ENCODE measurements around the gene TOMM7.
"Not testable (repeated sequence)": the region's sequence is repeated elsewhere in the genome, so short reads cannot be mapped to it uniquely, and the experiment has no call there.

The TOMM7 gene

DNA sequence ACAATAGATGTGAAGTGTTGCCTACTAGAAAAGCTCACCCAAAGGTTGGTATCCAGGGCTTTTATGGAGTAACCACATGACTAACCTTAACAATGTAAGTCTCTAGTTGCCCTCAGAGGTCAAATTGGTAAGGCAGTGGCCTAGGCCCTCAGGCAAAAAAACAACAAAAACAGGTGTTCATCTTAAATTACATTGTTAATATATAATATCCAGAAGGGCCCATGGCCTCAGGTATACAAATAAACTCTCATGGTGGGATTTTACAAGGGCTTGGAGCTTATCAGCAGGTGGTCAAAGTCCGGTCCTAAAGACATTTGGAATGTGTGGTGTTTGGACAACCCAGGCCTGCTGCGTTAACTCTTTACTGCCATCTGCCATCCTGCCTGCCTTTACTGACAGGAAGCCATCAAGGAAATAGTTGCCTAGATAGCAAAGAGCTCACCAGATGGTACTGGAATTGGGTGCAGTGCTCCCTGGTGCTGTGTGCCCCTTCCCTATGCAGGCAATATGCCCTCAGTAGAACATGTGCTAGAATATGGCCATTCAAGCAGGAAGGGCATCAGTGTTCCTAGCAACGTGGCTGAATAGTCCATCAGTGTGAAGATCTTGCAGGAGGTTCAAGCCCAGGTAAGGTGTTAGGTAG is 36.2 kb downstream of the TOMM7 start:
- H3K4me3 ChIP-seq (ENCODE audit: low read depth, low read length) = no peak overlapping the region
- no peak for DNase-seq (ENCODE audit: low read depth)
- TF ChIP-seq CTCF (IDR thresholded peaks at IDR 0.05; ENCODE audit: low read depth, low read length, missing control alignments) = no peak

DNA sequence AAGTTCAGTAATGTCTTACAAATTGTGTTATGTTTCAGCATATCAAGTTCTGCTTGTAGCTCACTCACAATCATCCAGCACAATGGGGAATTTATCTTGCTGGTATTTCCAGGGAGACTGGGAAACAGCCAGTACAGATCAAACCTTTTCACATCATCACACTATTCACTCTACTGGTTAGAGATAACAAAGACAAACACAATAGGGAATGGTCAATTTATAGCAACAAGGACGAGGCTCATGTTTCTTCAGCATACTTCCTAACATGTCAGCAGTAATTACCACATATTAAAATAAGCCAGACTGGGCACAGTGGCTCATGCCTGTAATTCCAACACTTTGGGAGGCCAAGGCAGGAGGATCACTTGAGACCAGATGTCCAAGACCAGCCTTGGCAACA is 38.3 kb downstream of the TOMM7 start:
- no peak overlapping the region for H3K4me3 ChIP-seq (ENCODE audit: low read depth, low read length)
- DNase-seq (ENCODE audit: low read depth) = no peak
- no peak for TF ChIP-seq CTCF (IDR thresholded peaks at IDR 0.05; ENCODE audit: low read depth, low read length, missing control alignments)

- DNase-seq (ENCODE audit: low read depth) = no peak
- no peak overlapping the region for H3K4me3 ChIP-seq (ENCODE audit: low read depth, low read length)
- TF ChIP-seq CTCF (IDR thresholded peaks at IDR 0.05; ENCODE audit: low read depth, low read length, missing control alignments) = no peak
Measured at GRCh38 chr7:22783421-22783820, 39.2 kb downstream of the TOMM7 start.

- peak; percentile 99 for TF ChIP-seq CTCF (IDR thresholded peaks at IDR 0.05; ENCODE audit: low read depth, low read length, missing control alignments)
- peak; percentile 30 for DNase-seq (ENCODE audit: low read depth)
- no peak overlapping the region for H3K4me3 ChIP-seq (ENCODE audit: low read depth, low read length)
Measured at GRCh38 chr7:22782616-22783232, 39.9 kb downstream of the TOMM7 start.

DNA sequence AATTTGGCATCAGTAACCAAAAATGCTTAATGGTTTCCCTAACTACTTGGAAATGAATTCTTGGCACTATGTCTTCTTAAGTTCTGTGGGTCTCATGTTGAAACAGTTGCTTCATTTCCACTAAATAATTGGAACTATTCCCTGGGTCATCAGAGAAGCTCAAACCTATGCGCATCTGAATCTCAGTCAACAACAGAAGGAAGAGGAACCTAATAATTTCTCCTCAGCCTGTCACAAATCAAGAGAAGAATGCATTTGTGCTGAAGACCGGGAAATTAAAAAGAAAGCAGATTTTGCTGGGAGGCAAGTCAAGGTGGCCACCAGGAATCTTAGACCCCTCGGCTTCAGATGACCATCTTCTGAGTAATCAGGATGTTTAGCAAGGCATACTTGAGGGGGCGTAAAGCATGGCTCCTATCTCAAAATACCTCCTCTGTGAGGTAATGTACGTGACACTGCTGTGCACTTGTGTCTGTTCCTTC is 41.4 kb downstream of the TOMM7 start:
- no peak for TF ChIP-seq CTCF (IDR thresholded peaks at IDR 0.05; ENCODE audit: low read depth, low read length, missing control alignments)
- no peak for DNase-seq (ENCODE audit: low read depth)
- H3K4me3 ChIP-seq (ENCODE audit: low read depth, low read length) = no peak overlapping the region

GRCh38 chr7:22779730-22780323 is 42.8 kb downstream of the TOMM7 start:
- DNase-seq (ENCODE audit: low read depth); H3K4me3 ChIP-seq (ENCODE audit: low read depth, low read length): not testable (repeated sequence)

DNA sequence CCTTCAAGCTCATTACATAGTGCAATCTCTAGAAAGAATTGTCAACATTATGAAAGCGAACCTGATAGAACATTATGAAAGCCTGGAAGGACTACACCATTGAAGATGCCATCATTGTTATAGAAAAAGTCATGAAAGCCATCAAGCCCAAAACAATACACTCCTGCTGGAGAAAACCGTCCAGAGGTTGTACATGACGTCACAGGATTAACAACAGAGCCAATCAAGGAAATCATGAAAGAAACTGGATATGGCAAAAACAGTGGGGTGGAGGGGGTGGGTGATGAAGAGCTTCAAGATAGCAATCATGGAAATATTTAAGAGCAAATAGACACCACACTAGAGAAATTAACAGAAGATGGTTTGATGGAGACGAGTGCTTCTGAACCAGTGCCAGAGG is 45.7 kb downstream of the TOMM7 start:
- H3K4me3 ChIP-seq (ENCODE audit: low read depth, low read length) = no peak overlapping the region
- DNase-seq (ENCODE audit: low read depth) = no peak
- TF ChIP-seq CTCF (IDR thresholded peaks at IDR 0.05; ENCODE audit: low read depth, low read length, missing control alignments) = no peak

All from GM12864 (cell line).